Lung (tissue), 12 donors: ENCODE results near the gene TMEM108. TPM values are rescaled to one million over a fixed set of nuclear protein-coding genes. Genes with fewer than 3 reads are reported as not detected.

Experiments
- ATAC-seq: fragments of 200-7000 bp; cut with Tn5 transposase; one replicate; pipeline ENCODE4 v1.9.1; 2020; ENCODE audit warnings: moderate number of reproducible peaks; ENCODE audit not compliant: insufficient read depth, low FRiP score
- DNase-seq, 3 donors: peaks; one replicate each; pipeline ENCODE4 v3.0.0-alpha.2; 2013 to 2017
- H3K27ac ChIP-seq, 2 donors: one replicate each; pipeline ENCODE4 v1.5.1; 2013; ENCODE audit warnings: mild to moderate bottlenecking in 2 of 2, moderate library complexity in 2 of 2, control low read depth in 1 of 2, inconsistent platforms in 1 of 2, low read depth in 1 of 2, low read length in 1 of 2
- H3K27me3 ChIP-seq, 3 donors: one replicate each; pipeline ENCODE4 v1.5.1; 2013; ENCODE audit warnings: low read length in 2 of 3; ENCODE audit not compliant: control insufficient read depth in 3 of 3, insufficient read depth in 3 of 3
- H3K36me3 ChIP-seq, 4 donors: one replicate each; pipeline ENCODE4 v1.5.1; 2013; ENCODE audit warnings: low read length in 4 of 4, mild to moderate bottlenecking in 1 of 4, moderate library complexity in 1 of 4; ENCODE audit not compliant: control insufficient read depth in 4 of 4, insufficient read depth in 4 of 4
- H3K4me1 ChIP-seq, 5 donors: one replicate each; pipeline ENCODE4 v1.5.1; 2013; ENCODE audit warnings: low read length in 5 of 5, mild to moderate bottlenecking in 2 of 5, moderate library complexity in 1 of 5; ENCODE audit not compliant: control insufficient read depth in 5 of 5, insufficient read depth in 5 of 5
- H3K4me3 ChIP-seq: one replicate; pipeline ENCODE4 v1.5.1; 2013; ENCODE audit warnings: mild to moderate bottlenecking, control low read depth, moderate library complexity
- H3K9ac ChIP-seq, 2 donors: one replicate each; pipeline ENCODE4 v1.5.1; 2013; ENCODE audit warnings: low read length in 2 of 2, control low read depth in 1 of 2; ENCODE audit not compliant: insufficient read depth in 1 of 2
- H3K9me3 ChIP-seq, 4 donors: one replicate each; pipeline ENCODE4 v1.5.1; 2013; ENCODE audit warnings: low read length in 3 of 4, mild to moderate bottlenecking in 1 of 4, moderate library complexity in 1 of 4; ENCODE audit not compliant: control insufficient read depth in 4 of 4, insufficient read depth in 3 of 4
- CTCF ChIP-seq: IDR thresholded peaks from 2 replicates; pipeline ENCODE4 v1.5.1; 2012; ENCODE audit warnings: mild to moderate bottlenecking; ENCODE audit errors: control extremely low read depth, extremely low read depth
- WGBS, 2 donors: extraction: QIAGEN DNeasy Blood & Tissue Kit; methylation state at CpG; one replicate each; pipeline ENCODE4 v1.1.7; 2013; 5-methylcytosine and 5-hydroxymethylcytosine counted together
- polyA plus RNA-seq, 2 donors: library from polyadenylated mRNA; stranded (reverse); fragments of 200-250 nt; gene quantifications; one replicate each; pipeline ENCODE4 v1.2.1, GENCODE V29; 2013
- total RNA-seq, 2 donors: library from RNA; depleted of rRNA in 1 of 2; stranded (reverse); fragments of >200 nt in 1 of 2; gene quantifications; one replicate each; pipeline ENCODE4 v1.2.1, GENCODE V29; 2014 to 2021
- donor health status: control.
- donor health status: control.
- donor health status: Bipolar disorder and iron deficiency.
- donor health status: healthy.
- donor health status: DM: yes; HTN: yes; CAD: no.

The TMEM108 gene
- total and polyA plus RNA-seq, 4 donors: 3.0 to 16.9 (median 7.6) TPM

GRCh38 chr3:133383741-133384140, 345.6 kb downstream of the TMEM108 start:
- DNase-seq: no peak
- Histone ChIP-seq H3K27me3 (no peaks in the 10 kb centered on the region), H3K9ac (no peak overlapping the region), H3K27ac (no peak overlapping the region), H3K36me3 (peaks cover 0 to 26% (median 6%) of the 10 kb centered on the region in 4 donors), H3K9me3 (no peaks in the 10 kb centered on the region), H3K4me1 (peaks cover 0 to 16% (median 5%) of the 10 kb centered on the region in 5 donors), H3K4me3 (no peak overlapping the region)
- ATAC-seq: no peak
- WGBS, 2 donors: 80 to 85% methylated on average over 5 of the region's 5 CpGs
- no peak for TF ChIP-seq CTCF

GRCh38 chr3:133384331-133385027, 346.3 kb downstream of the TMEM108 start:
- ATAC-seq (peak; percentile 66), DNase-seq (peak; percentile 86 to 94 (median 89))
- H3K4me3 ChIP-seq: no peak overlapping the region

GRCh38 chr3:133386876-133387275, 348.7 kb downstream of the TMEM108 start:
- Histone ChIP-seq H3K4me1 (peaks cover 0 to 22% (median 5%) of the 10 kb centered on the region in 5 donors), H3K4me3 (no peak overlapping the region), H3K27me3 (no peaks in the 10 kb centered on the region), H3K36me3 (peaks cover 0 to 19% (median 11%) of the 10 kb centered on the region in 4 donors), H3K27ac (no peak overlapping the region), H3K9me3 (no peaks in the 10 kb centered on the region), H3K9ac (no peak overlapping the region)
- no peak for TF ChIP-seq CTCF
- ATAC-seq: no peak
- no peak for DNase-seq

More at GRCh38 chr3:133384331-133385027, 346.3 kb downstream of the TMEM108 start:
- Histone ChIP-seq H3K4me1 (peaks cover 0 to 17% (median 5%) of the 10 kb centered on the region in 5 donors), H3K27me3 (no peaks in the 10 kb centered on the region), H3K9ac (peak overlapping the region in 1 of 2 donors; percentile 24), H3K9me3 (no peaks in the 10 kb centered on the region), H3K36me3 (peaks cover 0 to 26% (median 6%) of the 10 kb centered on the region in 4 donors), H3K27ac (no peak overlapping the region)
- TF ChIP-seq CTCF: peak; percentile 71
- 22 to 24% methylated on average over 13 of the region's 13 CpGs for WGBS, 2 donors
